ENCODE results near the gene ZNF414.

DNA sequence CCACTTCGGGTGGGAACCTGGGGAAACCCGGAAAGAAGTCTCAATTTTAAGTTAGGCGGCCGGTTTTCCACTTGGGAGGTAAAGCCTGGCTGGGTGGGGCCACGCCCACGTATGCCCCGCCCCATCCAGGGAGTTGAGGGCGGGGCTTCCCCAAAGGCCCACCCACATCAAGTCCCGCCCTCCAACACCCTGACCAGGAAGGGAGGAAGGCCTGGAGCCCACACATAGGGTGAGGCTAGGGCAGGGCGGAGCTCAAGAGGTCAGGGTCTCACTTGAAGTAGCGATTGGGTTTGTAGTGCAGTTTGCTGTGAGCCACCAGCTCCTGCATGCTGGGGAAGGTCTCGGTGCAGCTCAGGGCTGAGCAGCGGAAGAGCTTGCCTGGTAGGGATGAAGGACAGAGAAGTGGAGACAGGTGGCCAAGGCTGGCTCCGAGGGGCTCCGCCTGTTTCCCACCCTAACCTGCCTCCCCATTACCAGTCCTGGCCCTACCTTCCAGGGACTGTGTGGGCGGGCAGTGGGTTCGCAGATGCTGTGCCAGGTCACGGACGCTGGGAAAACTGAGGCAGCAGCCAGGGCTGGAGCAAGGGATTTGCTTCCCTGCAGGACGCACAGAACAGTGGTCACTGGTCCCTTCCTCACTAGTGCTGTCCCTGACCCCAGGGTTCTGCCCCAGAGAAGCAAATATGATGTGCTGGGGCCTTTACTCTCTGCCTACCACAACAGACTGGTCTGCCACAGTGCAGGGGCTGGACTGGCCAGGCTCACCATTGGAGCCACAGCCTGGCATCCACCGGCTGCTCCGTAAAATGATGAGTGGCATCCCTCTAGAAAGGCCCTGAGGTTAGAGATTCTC lies 1.6 kb downstream of the ZNF414 start:
- TF ChIP-seq, protein P1, sequence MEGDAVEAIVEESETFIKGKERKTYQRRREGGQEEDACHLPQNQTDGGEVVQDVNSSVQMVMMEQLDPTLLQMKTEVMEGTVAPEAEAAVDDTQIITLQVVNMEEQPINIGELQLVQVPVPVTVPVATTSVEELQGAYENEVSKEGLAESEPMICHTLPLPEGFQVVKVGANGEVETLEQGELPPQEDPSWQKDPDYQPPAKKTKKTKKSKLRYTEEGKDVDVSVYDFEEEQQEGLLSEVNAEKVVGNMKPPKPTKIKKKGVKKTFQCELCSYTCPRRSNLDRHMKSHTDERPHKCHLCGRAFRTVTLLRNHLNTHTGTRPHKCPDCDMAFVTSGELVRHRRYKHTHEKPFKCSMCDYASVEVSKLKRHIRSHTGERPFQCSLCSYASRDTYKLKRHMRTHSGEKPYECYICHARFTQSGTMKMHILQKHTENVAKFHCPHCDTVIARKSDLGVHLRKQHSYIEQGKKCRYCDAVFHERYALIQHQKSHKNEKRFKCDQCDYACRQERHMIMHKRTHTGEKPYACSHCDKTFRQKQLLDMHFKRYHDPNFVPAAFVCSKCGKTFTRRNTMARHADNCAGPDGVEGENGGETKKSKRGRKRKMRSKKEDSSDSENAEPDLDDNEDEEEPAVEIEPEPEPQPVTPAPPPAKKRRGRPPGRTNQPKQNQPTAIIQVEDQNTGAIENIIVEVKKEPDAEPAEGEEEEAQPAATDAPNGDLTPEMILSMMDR (conservative IDR thresholded peaks at IDR 0.05; ENCODE audit: low read depth, low read length), result no peak
- no peak for TF ChIP-seq EZH2 (IDR thresholded peaks at IDR 0.05; ENCODE audit: low read length, unreplicated experiment)
